Measurements from ENCODE around the gene FAM76A. TPM values are rescaled to one million over a fixed set of nuclear protein-coding genes. Genes with fewer than 3 reads are reported as not detected.

FAM76A gene
- polyA plus RNA-seq, 1 donor = 9.7 TPM

- Histone ChIP-seq H3K4me1 (ENCODE audit: control insufficient read depth, insufficient read depth, low read length) (no peaks in the 10 kb centered on the region), H3K4me3 (ENCODE audit: low read length) (no peak overlapping the region), H3K36me3 (ENCODE audit: control insufficient read depth, insufficient read depth, low read length) (no peaks in the 10 kb centered on the region), H3K27ac (ENCODE audit: low read length) (no peak overlapping the region), H3K27me3 (ENCODE audit: control insufficient read depth, insufficient read depth, low read length) (no peaks in the 10 kb centered on the region), H3K9me3 (ENCODE audit: control insufficient read depth, low read depth, low read length) (no peaks in the 10 kb centered on the region)
- DNase-seq = no peak
- WGBS (ENCODE audit: insufficient coverage, low lambda C conversion rate) = 83% methylated on average over 1 of the region's 5 CpGs
Observed at GRCh38 chr1:27719286-27720251, 6.2 kb upstream of the FAM76A start.

GRCh38 chr1:27724961-27725373 is 794 bp upstream of the FAM76A start:
- Histone ChIP-seq H3K27me3 (ENCODE audit: control insufficient read depth, insufficient read depth, low read length) (no peaks in the 10 kb centered on the region), H3K36me3 (ENCODE audit: control insufficient read depth, insufficient read depth, low read length) (peaks cover 3% of the 10 kb centered on the region), H3K9me3 (ENCODE audit: control insufficient read depth, low read depth, low read length) (no peaks in the 10 kb centered on the region), H3K4me3 (ENCODE audit: low read length) (peak overlapping the region; percentile 42), H3K4me1 (ENCODE audit: control insufficient read depth, insufficient read depth, low read length) (peaks cover 15% of the 10 kb centered on the region), H3K27ac (ENCODE audit: low read length) (peak overlapping the region; percentile 69)
- WGBS (ENCODE audit: insufficient coverage, low lambda C conversion rate) = no CpG with 5 or more reads among the region's 9 CpGs
- peak in 1 of 2 donors; percentile 25 for DNase-seq

GRCh38 chr1:27726173-27727044 is 648 bp downstream of the FAM76A start:
- H3K4me1 ChIP-seq (ENCODE audit: control insufficient read depth, insufficient read depth, low read length) = peaks cover 15% of the 10 kb centered on the region
- peak overlapping the region; percentile 80 for H3K27ac ChIP-seq (ENCODE audit: low read length)
- no peaks in the 10 kb centered on the region for H3K9me3 ChIP-seq (ENCODE audit: control insufficient read depth, low read depth, low read length)
- WGBS (ENCODE audit: insufficient coverage, low lambda C conversion rate) = no CpG with 5 or more reads among the region's 46 CpGs
- H3K27me3 ChIP-seq (ENCODE audit: control insufficient read depth, insufficient read depth, low read length) = no peaks in the 10 kb centered on the region
- DNase-seq = peak in 1 of 2 donors; percentile 36
- H3K36me3 ChIP-seq (ENCODE audit: control insufficient read depth, insufficient read depth, low read length) = peaks cover 3% of the 10 kb centered on the region
- peak overlapping the region; percentile 91 for H3K4me3 ChIP-seq (ENCODE audit: low read length)

GRCh38 chr1:27727126-27727525 is 1.4 kb downstream of the FAM76A start:
- Histone ChIP-seq H3K36me3 (ENCODE audit: control insufficient read depth, insufficient read depth, low read length) (peaks cover 3% of the 10 kb centered on the region), H3K4me1 (ENCODE audit: control insufficient read depth, insufficient read depth, low read length) (peaks cover 15% of the 10 kb centered on the region), H3K27ac (ENCODE audit: low read length) (no peak overlapping the region), H3K27me3 (ENCODE audit: control insufficient read depth, insufficient read depth, low read length) (no peaks in the 10 kb centered on the region), H3K9me3 (ENCODE audit: control insufficient read depth, low read depth, low read length) (no peaks in the 10 kb centered on the region), H3K4me3 (ENCODE audit: low read length) (peak overlapping the region; percentile 91)
- 100% methylated on average over 2 of the region's 3 CpGs for WGBS (ENCODE audit: insufficient coverage, low lambda C conversion rate)
- DNase-seq = no peak

- Histone ChIP-seq H3K27ac (ENCODE audit: low read length) (no peak overlapping the region), H3K36me3 (ENCODE audit: control insufficient read depth, insufficient read depth, low read length) (peaks cover 26% of the 10 kb centered on the region), H3K4me1 (ENCODE audit: control insufficient read depth, insufficient read depth, low read length) (no peaks in the 10 kb centered on the region), H3K9me3 (ENCODE audit: control insufficient read depth, low read depth, low read length) (no peaks in the 10 kb centered on the region), H3K4me3 (ENCODE audit: low read length) (no peak overlapping the region), H3K27me3 (ENCODE audit: control insufficient read depth, insufficient read depth, low read length) (no peaks in the 10 kb centered on the region)
- WGBS (ENCODE audit: insufficient coverage, low lambda C conversion rate) = 100% methylated on average over 1 of the region's 3 CpGs
- no peak for DNase-seq
Observed at GRCh38 chr1:27736252-27736651, 10.5 kb downstream of the FAM76A start.

GRCh38 chr1:27741121-27741520 is 15.4 kb downstream of the FAM76A start:
- 60% methylated on average over 1 of the region's 6 CpGs for WGBS (ENCODE audit: insufficient coverage, low lambda C conversion rate)
- H3K4me3 ChIP-seq (ENCODE audit: low read length) = no peak overlapping the region
- H3K36me3 ChIP-seq (ENCODE audit: control insufficient read depth, insufficient read depth, low read length) = peaks cover 33% of the 10 kb centered on the region
- H3K27me3 ChIP-seq (ENCODE audit: control insufficient read depth, insufficient read depth, low read length) = no peaks in the 10 kb centered on the region
- H3K9me3 ChIP-seq (ENCODE audit: control insufficient read depth, low read depth, low read length) = no peaks in the 10 kb centered on the region
- peak; percentile 79 to 87 for DNase-seq
- H3K27ac ChIP-seq (ENCODE audit: low read length) = peak overlapping the region; percentile 39
- no peaks in the 10 kb centered on the region for H3K4me1 ChIP-seq (ENCODE audit: control insufficient read depth, insufficient read depth, low read length)

- whole genome bisulfite sequencing (ENCODE audit: insufficient coverage, low lambda C conversion rate) = no CpG with 5 or more reads among the region's 5 CpGs
- Histone ChIP-seq H3K4me1 (ENCODE audit: control insufficient read depth, insufficient read depth, low read length) (no peaks in the 10 kb centered on the region), H3K27me3 (ENCODE audit: control insufficient read depth, insufficient read depth, low read length) (no peaks in the 10 kb centered on the region), H3K4me3 (ENCODE audit: low read length) (no peak overlapping the region), H3K9me3 (ENCODE audit: control insufficient read depth, low read depth, low read length) (no peaks in the 10 kb centered on the region), H3K27ac (ENCODE audit: low read length) (no peak overlapping the region), H3K36me3 (ENCODE audit: control insufficient read depth, insufficient read depth, low read length) (peaks cover 41% of the 10 kb centered on the region)
- DNase-seq = no peak
Observed at GRCh38 chr1:27744556-27744955, 18.8 kb downstream of the FAM76A start.

- DNase-seq = no peak
- Histone ChIP-seq H3K4me3 (ENCODE audit: low read length) (no peak overlapping the region), H3K4me1 (ENCODE audit: control insufficient read depth, insufficient read depth, low read length) (no peaks in the 10 kb centered on the region), H3K27me3 (ENCODE audit: control insufficient read depth, insufficient read depth, low read length) (no peaks in the 10 kb centered on the region), H3K27ac (ENCODE audit: low read length) (no peak overlapping the region), H3K9me3 (ENCODE audit: control insufficient read depth, low read depth, low read length) (no peaks in the 10 kb centered on the region), H3K36me3 (ENCODE audit: control insufficient read depth, insufficient read depth, low read length) (peaks cover 47% of the 10 kb centered on the region)
- WGBS (ENCODE audit: insufficient coverage, low lambda C conversion rate) = 80% methylated on average over 1 of the region's 4 CpGs
Observed at GRCh38 chr1:27745466-27745865, 19.7 kb downstream of the FAM76A start.

GRCh38 chr1:27752360-27752759 is 26.6 kb downstream of the FAM76A start:
- Histone ChIP-seq H3K36me3 (ENCODE audit: control insufficient read depth, insufficient read depth, low read length) (peaks cover 47% of the 10 kb centered on the region), H3K9me3 (ENCODE audit: control insufficient read depth, low read depth, low read length) (no peaks in the 10 kb centered on the region), H3K27ac (ENCODE audit: low read length) (no peak overlapping the region), H3K27me3 (ENCODE audit: control insufficient read depth, insufficient read depth, low read length) (no peaks in the 10 kb centered on the region), H3K4me3 (ENCODE audit: low read length) (no peak overlapping the region), H3K4me1 (ENCODE audit: control insufficient read depth, insufficient read depth, low read length) (no peaks in the 10 kb centered on the region)
- WGBS (ENCODE audit: insufficient coverage, low lambda C conversion rate) = no CpG with 5 or more reads among the region's 3 CpGs
- no peak for DNase-seq

GRCh38 chr1:27755286-27755685 is 29.5 kb downstream of the FAM76A start:
- Histone ChIP-seq H3K4me1 (ENCODE audit: control insufficient read depth, insufficient read depth, low read length) (no peaks in the 10 kb centered on the region), H3K9me3 (ENCODE audit: control insufficient read depth, low read depth, low read length) (no peaks in the 10 kb centered on the region), H3K36me3 (ENCODE audit: control insufficient read depth, insufficient read depth, low read length) (peaks cover 48% of the 10 kb centered on the region), H3K27ac (ENCODE audit: low read length) (no peak overlapping the region), H3K4me3 (ENCODE audit: low read length) (no peak overlapping the region), H3K27me3 (ENCODE audit: control insufficient read depth, insufficient read depth, low read length) (no peaks in the 10 kb centered on the region)
- DNase-seq = no peak
- 100% methylated on average over 1 of the region's 1 CpG for WGBS (ENCODE audit: insufficient coverage, low lambda C conversion rate)
